HuH-7.5 (cell line): Measurements from ENCODE around the gene ECI1.

Experiments used
- DNase-seq: peaks from one replicate; pipeline ENCODE4 v3.0.0; 2011; ENCODE audit warnings: low spot score

Gene ECI1, protein sequence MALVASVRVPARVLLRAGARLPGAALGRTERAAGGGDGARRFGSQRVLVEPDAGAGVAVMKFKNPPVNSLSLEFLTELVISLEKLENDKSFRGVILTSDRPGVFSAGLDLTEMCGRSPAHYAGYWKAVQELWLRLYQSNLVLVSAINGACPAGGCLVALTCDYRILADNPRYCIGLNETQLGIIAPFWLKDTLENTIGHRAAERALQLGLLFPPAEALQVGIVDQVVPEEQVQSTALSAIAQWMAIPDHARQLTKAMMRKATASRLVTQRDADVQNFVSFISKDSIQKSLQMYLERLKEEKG

DNA sequence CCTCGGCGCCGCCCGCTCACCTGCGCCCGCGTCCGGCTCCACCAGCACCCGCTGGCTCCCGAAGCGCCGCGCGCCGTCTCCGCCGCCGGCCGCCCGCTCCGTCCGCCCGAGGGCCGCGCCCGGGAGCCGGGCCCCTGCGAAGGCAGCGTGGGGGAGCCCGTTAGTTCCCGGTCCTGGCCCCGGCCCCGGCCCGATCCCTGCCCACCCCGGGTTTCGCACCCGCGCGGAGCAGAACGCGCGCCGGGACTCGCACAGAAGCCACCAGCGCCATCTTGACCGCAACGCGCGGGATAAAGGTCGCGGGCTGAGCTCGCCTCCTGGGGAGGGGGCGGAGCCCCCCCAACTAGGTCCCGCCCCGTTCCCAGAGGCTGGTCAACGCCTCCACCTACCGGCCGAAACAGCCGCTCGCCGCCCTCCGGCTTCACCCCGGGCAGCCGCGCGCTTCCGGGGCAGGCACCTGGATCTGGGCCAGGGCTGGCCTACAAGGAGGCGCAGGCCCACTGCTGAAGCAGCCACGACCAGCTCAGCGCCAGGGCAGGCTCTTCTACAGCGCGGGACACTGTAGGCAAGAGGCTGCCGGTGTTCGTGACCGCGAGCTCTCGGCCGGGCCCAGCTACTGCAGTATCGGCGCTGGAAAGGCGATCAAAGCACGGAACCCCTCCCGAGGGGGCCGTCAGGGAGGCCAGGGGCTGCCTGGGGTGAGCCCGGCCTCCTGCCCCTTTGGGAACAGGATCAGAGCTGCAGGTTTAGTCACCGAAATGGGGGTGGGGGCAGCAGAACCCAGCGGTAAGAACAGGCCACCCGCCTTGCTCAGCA lies at the start of gene ECI1:
ECI1 (minus strand) TSS at position 292 of the 816 bp plus-strand sequence; CDS start at position 271, 21 bp downstream.
- peak; percentile 98 for DNase-seq

DNA sequence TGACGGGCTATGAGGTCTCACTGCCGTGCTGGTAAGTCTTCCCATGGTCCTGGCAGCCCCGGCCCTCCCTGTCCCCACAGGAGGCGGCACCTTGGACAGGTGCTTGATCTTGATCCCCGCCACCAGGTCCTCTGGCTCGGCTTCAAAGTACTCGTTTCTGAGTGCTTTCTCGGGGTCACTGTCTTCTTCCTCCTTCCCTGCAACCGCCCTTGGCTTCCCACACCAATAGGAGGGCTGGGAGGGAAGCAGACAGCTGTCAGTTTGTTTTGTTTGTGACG lies 48.5 kb upstream of the ECI1 start:
- no peak for DNase-seq

DNA sequence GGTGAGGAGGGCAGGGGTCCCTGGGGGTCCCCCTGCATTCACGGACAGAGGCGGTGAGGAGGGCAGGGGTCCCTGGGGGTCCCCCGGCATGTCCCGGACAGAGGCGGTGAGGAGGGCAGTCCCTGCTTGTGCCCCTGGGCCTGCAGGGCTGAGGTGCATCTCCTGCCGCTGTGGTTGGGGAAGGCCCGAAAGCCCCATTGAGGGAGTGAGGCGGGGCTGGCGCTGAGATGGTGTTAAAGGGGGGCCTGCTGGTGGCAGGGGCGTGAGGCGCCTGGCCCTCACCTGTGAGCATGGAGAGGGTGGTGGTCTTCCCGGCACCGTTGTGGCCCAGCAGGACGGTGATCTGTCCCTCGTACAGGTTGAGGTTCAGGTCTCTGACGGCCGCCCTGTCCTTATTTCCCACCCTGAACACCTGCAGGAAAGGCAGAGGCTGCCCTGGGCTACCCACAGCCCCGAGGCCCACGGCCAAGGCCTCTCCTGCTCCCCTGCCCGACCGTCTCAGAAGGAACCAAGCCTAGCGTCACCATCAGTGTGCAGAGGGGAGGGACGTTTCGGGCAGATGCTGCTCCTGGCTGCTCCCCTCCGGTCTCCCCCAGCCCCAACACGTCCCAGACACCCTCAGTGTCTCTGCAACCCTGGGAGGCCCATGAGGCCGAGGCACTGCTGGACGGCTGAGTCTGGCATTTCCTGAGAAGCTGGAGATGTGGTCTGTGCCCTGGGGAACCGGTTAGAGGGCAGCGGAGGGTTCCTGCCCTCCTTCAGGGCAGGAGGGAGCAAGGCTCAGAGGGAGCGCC lies 47.9 kb upstream of the ECI1 start:
- no peak for DNase-seq

DNA sequence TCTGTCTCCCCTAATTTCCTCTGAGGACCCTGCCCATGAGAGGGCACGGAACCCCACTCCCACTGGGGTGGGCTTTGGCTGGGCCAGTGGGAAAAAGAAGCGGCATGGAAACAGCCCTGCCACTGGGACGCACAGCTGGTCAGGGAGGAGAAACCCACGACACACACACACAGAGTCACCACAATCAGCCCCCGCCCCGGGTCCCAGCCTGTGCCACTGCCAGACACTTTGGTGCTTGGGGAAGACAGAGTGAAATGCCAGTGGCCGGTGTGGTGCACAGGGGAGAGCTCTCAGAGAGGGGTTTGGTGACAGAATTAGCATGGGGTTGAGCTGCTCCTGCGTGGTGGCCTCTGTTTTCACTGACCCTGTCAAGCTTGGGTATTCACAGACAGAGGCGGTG lies 47.2 kb upstream of the ECI1 start:
- DNase-seq = no peak

DNA sequence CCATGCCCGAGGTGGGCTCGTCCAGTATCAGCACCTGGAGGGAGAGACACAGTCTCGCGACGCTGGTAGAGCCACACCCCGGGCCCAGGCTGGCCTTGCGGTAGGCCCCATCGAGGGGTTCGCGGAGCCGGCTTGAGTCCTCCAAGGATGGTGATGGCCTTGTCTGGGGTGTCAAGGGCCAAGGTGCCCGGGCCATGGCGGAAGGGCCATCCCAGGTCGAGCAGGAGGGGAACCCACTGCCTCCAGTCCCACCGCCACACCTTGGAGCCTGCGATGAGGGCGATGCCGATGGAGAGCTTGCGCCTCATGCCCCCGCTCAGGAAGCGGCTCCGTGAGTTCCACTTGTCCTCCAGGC lies 46.1 kb upstream of the ECI1 start:
- DNase-seq = no peak

DNA sequence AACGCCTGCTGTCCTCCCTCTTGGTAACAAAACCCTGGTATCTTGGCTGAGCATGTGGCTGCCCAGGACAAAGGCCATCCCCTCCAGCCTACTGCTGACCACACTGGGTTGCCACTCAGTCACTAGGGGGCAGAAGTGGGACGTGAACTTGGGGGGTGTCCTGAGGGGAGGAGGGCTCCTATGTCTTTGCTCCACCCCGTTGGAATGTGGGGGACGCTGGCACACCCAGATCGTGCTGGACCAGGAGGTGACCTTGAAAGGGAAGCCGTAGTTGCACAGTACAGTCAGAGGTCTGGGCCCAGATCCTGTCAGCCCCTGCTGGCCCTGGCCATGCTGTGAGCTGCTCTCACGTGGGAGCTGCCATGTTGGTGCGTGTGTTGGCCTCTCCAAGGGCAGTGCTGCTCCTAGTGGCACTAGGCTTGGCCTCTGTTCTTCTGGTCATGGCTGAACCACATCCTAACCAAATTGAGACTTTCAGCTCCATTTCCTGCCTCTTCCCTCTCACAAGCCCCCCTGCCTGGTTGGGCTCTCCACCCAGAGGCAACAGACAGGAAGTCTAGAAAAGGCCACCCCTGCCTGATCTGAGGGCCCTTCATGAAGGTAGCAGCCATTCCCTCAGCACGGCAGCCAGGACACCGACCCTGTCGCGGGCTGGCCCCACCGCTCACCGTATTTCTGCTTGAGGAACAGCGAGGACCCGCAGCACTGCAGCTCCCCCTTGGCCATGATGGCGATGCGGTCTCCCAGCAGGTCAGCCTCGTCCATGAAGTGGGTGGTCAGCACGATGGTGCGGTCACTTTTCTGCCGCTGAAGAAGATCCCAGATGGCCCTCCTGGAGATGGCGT lies 45.5 kb upstream of the ECI1 start:
- peak; percentile 53 for DNase-seq

DNA sequence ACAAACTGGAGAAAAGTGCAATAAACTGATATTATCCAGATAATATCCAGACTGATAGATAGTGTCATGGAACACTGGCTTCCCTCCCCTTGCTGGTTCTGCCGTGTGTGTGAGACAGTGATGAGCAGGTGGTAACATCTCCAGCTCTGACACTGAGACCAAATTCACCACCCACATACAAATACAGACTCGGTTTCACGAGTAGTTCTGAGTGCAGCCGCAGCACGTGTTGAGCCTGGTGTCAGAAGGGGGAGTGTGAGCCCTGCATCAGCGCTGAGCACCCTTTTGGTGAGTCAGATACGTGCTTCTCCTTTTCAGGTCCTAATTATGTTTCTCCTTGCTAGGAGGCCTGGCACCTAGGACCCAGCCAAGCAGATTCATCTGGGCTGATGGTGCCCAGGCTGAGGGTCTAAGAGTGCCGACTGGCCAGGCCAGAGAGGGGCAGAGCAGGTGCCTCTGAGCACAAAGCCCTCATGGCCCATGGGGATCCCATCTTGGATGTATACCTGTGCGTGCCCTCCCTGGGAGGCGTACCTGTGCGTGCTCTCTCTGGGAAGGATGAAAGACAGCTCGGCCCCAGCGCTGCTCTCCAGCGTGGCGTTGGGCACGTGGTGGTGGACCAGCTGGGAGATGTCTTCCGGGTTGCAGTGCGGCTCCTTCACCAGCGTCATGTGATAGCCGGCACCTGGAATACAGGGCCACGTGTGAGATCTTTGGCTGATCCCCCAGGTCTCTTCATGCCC lies 43.8 kb upstream of the ECI1 start:
- no peak for DNase-seq

DNA sequence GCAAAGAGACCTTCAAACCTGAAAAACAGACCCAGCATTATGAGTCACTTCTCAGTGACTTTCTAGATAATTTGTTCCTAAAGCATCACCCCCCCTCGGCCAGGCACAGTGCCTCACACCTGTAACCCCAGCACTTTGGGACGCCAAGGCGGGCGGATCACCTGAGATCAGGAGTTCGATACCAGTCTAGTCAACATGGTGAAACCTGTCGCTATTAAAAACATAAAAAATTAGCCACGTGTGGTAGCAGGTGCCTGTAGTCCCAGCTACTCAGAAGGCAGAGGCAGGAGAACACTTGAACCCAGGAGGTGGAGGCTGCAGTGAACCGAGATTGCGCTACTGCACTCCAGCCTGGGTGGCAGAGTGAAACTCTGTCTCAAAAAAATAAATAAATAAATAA lies 40.8 kb upstream of the ECI1 start:
- no peak for DNase-seq

DNA sequence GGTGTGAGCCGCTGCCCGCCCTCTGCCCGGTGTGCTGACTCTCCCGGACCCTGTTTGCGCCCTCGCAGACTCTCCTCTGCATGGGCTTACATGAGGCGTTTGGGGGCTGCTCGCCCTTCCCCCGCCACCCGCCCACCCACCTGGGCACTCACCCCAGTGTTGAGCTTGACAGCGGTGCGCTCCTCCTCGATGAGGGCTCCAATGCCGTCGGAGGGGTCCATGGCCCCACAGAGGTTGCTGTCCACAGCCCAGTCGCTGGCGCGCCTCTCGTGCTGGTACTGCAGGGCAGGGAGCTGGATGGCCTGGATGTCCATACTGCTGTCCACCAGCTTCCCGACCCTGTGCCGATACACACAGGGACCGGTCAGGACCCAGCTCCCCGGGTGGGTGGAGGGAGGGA lies 37.9 kb upstream of the ECI1 start:
- DNase-seq = no peak

DNA sequence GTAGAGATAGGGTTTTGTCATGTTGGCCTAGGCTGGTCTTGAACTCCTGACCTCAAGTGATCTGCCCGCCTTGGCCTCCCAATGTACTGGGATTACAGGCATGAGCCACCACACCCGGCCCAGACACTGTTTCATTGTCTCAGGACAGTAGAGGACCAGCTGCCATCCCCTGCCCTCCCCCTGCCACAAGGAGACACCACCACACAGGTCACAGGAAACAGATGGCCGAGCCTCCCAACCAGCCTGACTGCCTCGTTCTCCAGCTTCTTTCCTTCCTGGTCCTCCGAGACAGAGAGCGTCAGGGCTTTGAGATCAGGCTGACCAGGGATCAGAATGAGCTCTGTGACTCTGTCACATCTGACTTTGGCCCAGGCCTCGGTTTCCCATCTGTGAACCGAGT lies 37.3 kb upstream of the ECI1 start:
- no peak for DNase-seq

DNA sequence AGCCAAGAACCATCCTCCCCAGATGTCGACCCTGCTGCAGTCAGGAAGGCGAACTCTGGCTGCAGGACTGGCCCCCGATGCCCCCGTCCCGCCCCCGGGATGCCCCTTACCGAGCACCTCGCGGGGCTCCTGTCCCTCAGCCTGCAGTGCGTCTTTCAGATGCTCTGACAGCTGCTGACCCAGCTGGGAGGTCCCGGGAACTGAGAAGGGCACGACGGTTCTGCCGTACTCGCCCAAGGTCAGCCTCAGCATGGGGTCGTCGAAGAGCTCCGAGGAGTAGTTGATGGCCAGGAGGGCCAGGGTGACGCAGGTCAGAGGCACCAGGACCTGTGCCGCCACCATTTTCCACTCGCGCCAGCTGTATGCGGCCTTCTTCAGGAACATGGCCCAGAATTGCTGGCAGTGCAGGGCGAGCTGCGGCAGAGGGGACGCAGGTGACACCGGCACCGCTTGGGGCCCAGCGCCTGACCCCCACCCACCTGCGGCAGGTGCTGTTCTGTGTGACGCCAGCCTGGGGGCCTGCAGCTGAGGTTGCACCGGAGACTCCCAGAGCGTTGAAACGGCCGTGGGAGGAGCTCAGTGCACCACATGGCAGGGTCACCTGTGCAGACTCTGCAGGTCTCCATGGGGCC lies 36.6 kb upstream of the ECI1 start:
- DNase-seq = no peak

DNA sequence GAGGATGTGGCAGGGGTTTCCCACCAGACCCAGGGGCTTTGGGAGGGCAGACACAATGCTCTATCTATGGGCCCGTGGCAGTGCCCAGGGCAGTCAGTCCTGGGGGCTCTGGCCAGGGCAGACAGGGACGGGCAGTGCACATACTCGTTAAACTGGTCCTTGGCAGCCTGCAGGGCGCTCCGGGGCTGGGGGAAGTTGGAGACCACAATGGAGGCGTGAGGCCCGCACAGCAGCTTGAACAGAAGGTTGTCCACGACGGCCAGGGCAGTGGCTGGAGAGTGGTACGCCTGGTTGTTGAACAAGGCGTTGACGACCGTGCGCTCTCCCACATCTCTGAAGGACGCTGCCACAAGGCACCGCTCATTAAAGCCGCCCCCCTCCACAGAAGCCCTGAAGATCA lies 35.2 kb upstream of the ECI1 start:
- no peak for DNase-seq

DNA sequence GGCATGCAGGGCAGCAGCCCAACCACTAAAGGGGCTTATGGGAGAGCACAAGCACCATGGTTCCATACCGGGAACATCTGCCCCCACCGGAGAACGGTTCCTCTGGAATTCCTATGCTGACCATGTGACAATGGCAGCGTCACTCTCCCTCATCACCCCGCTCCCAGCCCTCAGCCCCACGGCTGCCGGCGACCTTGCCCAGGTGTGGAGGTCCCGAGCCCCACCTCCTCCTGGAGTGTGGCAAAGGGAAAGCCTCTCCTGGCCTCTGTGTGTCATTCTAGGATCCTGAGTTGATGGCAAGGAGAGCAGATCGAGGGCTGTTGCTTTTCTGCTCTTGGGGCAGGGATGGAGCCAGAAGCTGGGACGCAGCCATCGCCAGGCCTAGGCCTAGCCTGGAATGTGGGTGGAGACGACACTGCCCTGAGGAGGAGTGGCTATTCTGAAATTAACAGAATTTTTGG lies 34.4 kb upstream of the ECI1 start:
- DNase-seq = no peak

DNA sequence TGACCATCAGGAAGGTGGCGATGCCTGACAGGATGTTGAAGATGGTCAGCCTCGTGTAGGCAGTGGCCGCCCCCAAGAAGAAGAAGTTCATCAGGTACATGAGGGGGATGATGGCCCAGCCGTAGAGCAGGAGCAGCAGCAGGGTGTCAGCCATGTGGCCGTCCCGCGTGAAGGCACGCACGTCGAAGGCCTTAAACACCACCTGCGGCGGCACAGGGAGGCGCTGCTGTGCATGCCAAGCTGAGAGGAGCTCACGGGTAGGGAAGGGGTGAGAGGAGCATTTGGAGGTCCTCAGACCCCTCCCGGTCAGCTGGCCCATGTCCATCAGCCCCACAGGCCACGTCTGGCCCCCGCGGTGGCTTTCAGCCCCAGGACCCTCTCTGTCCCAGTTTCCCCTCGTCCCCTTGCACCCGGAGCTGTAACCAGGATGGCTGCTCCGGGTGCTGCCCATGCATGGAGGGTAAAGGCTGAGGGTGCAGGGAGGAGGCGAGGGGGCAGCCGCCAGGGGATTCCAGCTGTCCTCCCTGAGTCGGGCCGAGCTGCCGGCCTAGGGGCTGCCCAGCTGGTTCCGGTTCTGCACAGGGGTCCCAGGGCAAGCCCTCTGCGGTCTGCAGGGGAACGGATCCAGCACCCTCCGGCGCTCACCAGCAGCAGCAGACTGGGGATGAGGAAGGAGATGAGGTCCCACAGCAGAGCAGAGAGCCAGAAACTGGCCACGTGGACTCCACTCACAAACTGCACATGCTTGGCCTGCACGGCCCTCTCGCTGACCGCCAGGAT lies 33.6 kb upstream of the ECI1 start:
- no peak for DNase-seq

DNA sequence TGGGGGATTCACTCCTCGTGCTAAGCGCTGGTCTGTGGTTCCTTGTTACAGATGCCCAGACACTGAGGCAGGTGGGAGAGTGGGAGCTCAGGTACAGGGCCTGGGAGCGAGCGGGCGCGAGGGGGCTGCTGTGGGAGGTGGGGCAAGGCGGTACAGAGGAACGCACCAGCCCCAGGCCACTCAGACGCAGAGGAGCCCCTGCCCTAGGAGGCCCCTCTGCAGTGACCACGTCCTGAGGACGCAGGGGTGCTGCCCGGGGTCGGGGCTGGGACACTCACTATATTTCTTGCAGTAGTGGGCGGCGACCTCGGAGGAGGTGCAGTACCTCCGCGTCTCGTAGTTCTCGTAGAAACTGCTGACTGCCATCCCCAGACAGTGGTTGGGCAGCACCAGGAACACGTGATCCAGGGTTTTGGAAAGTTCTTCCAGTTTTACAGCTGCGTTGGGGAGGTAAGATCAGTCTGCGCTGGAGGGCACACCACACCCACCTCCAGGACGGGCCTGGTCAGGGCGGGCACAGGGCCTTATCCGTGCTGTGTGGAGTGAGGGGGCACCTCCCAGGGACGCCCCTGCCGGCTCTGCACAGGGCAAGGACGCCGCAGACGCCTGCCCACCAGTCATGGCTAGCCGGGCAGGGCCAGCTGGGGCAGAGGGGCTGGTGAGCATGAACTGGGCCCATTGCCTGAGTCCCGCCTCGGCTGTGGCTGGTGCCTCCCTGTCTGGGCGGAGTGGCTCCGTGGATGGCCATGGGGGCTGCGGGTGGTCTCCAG lies 32.8 kb upstream of the ECI1 start:
- no peak for DNase-seq

DNA sequence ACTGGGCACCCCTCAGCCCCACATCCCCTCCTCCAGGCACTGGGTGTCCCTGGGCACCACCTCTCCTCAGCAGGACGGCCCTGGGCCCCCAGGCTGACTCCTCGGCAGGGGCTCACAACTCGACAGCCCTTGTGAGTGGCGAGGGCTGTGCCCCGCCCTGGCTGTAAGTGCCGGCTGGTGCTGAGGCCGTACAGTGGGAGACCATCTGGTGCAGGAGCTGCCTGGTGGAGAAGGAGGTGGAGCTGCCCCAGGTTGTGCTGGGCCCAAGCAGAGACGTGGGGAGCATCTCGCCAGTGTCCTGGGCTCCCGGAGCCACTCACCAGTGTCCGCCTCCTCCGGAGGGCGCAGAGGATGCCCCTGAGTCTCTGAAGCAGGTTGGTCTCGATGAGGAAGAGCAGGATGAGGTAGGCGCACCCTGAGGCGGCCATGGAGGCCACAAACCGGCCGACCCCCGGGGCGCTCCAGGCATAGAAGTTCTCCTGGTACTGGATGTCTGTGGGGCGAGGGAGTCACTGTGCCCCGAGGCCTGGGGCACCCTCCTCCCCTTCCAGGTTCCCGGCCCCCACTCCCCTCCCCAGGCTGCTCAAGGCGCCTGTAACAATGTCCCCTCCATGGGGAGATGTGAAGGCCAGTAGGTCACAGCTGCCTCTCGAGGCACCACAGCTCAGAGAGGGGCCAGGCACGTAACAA lies 31.6 kb upstream of the ECI1 start:
- no peak for DNase-seq

DNA sequence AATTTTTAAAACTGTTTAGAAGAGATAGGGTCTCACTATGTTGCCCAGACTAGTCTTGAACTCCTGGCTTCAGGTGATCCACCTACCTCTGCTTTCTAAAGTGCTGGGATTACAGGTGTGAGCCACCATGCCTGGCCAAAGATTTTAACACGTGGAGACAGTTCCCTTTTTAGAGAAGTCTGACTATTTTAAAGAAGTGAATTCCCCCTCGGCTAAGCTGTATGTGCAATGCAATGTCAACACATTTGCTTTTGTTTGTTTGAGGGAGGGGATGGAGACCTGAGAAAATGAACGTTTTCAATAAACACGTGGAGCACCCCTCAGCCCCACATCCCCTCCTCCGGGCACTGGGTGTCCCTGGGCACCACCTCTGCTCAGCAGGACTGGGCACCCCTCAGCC lies 30.9 kb upstream of the ECI1 start:
- no peak for DNase-seq

DNA sequence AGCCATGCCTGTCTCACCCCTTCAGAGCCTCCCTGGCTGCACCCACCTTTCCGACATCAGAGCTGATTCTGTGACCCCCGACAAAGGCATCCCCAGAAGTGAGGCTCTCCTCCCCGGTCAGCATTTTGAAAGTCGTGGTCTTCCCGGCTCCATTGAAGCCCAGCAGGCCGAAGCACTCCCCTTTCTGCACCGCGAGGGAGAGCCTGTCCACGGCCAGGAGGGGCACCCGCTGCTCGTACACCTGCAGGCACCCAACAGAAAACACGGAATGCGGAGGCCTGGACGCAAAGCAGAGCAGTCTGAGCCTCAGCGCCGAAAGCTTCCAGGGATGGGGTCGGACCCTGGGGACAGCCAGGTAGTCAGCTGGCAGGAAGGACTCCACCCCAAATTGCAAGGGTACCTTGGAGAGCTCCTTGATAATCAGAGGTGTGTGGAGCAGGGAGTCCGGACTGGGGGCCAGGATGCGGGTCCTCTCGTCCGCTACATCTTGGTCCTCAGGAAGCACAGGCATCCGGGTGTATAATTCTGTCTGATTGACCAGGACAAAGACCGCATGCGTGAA lies 29.7 kb upstream of the ECI1 start:
- DNase-seq = no peak
